Liver (tissue), 3 donors: ENCODE measurements around the gene ZSCAN5B.

Source experiments
- ATF3 ChIP-seq: IDR thresholded peaks from 2 replicates; pipeline ENCODE4 v1.6.1; 2016; ENCODE audit warnings: antibody characterized with exemption
- EGR1 ChIP-seq, 2 donors: IDR thresholded peaks; 2 replicates each; pipeline ENCODE4 v1.6.1; 2016 to 2018; ENCODE audit warnings: antibody characterized with exemption in 2 of 2, low read depth in 2 of 2
- FOXA1 ChIP-seq: IDR thresholded peaks from 2 replicates; pipeline ENCODE4 v1.6.1; 2016; ENCODE audit warnings: antibody characterized with exemption
- HNF4A ChIP-seq, 2 donors: conservative IDR thresholded peaks; 2 replicates each; pipeline ENCODE4 v1.6.1; 2016; ENCODE audit warnings: antibody characterized with exemption in 2 of 2, mild to moderate bottlenecking in 2 of 2
- RAD21 ChIP-seq, 2 donors: IDR thresholded peaks; 2 replicates each; pipeline ENCODE4 v1.6.1; 2016; ENCODE audit warnings: antibody characterized with exemption in 2 of 2, mild to moderate bottlenecking in 2 of 2
- RXRA ChIP-seq, 2 donors: IDR thresholded peaks; 2 replicates each; pipeline ENCODE4 v1.6.1; 2017 to 2018; ENCODE audit warnings: antibody characterized with exemption in 2 of 2, mild to moderate bottlenecking in 1 of 2
- SP1 ChIP-seq: IDR thresholded peaks from 2 replicates; pipeline ENCODE4 v1.6.1; 2018; ENCODE audit warnings: antibody characterized with exemption, mild to moderate bottlenecking
- YY1 ChIP-seq: IDR thresholded peaks from 2 replicates; pipeline ENCODE4 v1.6.1; 2016; ENCODE audit warnings: antibody characterized with exemption, mild to moderate bottlenecking
- TF ChIP-seq, protein P1 (sequence below): IDR thresholded peaks from 2 replicates; pipeline ENCODE4 v1.6.1; 2016; ENCODE audit warnings: antibody characterized with exemption
- TF ChIP-seq, protein P2 (sequence below): fragments of 150-350 bp; IDR thresholded peaks from 2 replicates; pipeline ENCODE4 v1.5.1; 2017; ENCODE audit warnings: improper control_type of control experiment, low read depth, low read length; ENCODE audit not compliant: missing input control
- TF ChIP-seq, protein P3 (sequence below): IDR thresholded peaks from 2 replicates; pipeline ENCODE4 v1.6.1; 2016; ENCODE audit warnings: antibody characterized with exemption
- donor health status: healthy.
- donor health status: healthy.

DNA sequence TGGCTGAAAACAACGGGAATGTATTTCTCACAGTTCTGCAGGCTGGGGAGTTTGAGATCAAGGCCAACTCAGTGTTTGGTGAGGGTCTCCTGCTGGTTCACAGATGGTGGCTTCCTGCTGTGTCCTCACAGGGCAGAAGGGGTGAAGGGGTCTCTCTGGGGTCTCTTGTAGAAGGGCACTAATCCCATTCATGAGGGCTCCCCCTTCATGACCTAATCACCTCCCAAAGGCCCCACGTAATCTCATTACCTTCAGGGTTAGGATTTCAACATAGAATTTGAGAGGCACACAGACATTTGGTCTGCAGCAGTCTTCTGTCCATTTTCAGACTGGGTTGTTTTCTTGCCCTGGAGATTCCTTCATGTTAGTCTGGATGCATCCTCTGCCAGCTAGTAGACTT, 44.9 kb downstream of the ZSCAN5B start:
- TF ChIP-seq, protein P1, sequence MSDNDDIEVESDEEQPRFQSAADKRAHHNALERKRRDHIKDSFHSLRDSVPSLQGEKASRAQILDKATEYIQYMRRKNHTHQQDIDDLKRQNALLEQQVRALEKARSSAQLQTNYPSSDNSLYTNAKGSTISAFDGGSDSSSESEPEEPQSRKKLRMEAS: no peak
- no peak for TF ChIP-seq SP1
- no peak for TF ChIP-seq RAD21 (IDR thresholded peaks at IDR 0.05)
- TF ChIP-seq, protein P2, sequence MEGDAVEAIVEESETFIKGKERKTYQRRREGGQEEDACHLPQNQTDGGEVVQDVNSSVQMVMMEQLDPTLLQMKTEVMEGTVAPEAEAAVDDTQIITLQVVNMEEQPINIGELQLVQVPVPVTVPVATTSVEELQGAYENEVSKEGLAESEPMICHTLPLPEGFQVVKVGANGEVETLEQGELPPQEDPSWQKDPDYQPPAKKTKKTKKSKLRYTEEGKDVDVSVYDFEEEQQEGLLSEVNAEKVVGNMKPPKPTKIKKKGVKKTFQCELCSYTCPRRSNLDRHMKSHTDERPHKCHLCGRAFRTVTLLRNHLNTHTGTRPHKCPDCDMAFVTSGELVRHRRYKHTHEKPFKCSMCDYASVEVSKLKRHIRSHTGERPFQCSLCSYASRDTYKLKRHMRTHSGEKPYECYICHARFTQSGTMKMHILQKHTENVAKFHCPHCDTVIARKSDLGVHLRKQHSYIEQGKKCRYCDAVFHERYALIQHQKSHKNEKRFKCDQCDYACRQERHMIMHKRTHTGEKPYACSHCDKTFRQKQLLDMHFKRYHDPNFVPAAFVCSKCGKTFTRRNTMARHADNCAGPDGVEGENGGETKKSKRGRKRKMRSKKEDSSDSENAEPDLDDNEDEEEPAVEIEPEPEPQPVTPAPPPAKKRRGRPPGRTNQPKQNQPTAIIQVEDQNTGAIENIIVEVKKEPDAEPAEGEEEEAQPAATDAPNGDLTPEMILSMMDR: no peak
- TF ChIP-seq, protein P3, sequence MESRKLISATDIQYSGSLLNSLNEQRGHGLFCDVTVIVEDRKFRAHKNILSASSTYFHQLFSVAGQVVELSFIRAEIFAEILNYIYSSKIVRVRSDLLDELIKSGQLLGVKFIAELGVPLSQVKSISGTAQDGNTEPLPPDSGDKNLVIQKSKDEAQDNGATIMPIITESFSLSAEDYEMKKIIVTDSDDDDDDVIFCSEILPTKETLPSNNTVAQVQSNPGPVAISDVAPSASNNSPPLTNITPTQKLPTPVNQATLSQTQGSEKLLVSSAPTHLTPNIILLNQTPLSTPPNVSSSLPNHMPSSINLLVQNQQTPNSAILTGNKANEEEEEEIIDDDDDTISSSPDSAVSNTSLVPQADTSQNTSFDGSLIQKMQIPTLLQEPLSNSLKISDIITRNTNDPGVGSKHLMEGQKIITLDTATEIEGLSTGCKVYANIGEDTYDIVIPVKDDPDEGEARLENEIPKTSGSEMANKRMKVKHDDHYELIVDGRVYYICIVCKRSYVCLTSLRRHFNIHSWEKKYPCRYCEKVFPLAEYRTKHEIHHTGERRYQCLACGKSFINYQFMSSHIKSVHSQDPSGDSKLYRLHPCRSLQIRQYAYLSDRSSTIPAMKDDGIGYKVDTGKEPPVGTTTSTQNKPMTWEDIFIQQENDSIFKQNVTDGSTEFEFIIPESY: no peak
- no peak for TF ChIP-seq ATF3
- no peak for TF ChIP-seq HNF4A (conservative IDR thresholded peaks at IDR 0.05)
- TF ChIP-seq FOXA1: no peak
- no peak for TF ChIP-seq RXRA (IDR thresholded peaks at IDR 0.05)
- no peak for TF ChIP-seq EGR1 (IDR thresholded peaks at IDR 0.05; ENCODE audit: low read depth in 2 of 2)
- TF ChIP-seq YY1: no peak
